GM18498 (cell line): Measurements from ENCODE around the gene MNX1.

Source experiments
- ATAC-seq: cut with Tn5 transposase; IDR thresholded peaks from one replicate; pipeline ENCODE4 v1.9.1; 2021; ENCODE audit warnings: mild to moderate bottlenecking, moderate library complexity; ENCODE audit not compliant: unreplicated experiment

The MNX1 gene

DNA sequence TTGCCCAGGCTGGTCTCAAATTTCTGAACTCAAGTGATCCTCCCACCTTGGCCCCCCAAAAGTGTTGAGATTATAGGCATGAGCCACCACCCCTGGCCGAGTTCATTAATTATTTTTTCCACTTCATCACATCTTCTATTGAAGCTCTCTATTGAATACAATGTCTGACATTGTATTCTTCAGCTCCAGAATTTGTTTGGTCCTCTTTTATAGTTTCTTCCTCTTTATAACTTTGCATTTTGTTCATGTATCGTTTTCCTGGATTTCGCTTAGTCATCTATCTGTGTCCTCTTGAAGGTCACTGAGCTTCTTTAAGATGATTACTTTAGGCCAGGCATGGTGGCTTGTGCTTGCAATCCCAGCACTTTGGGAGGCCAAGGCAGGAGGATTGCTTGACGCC is 30.8 kb downstream of the MNX1 start:
- ATAC-seq, result no peak

DNA sequence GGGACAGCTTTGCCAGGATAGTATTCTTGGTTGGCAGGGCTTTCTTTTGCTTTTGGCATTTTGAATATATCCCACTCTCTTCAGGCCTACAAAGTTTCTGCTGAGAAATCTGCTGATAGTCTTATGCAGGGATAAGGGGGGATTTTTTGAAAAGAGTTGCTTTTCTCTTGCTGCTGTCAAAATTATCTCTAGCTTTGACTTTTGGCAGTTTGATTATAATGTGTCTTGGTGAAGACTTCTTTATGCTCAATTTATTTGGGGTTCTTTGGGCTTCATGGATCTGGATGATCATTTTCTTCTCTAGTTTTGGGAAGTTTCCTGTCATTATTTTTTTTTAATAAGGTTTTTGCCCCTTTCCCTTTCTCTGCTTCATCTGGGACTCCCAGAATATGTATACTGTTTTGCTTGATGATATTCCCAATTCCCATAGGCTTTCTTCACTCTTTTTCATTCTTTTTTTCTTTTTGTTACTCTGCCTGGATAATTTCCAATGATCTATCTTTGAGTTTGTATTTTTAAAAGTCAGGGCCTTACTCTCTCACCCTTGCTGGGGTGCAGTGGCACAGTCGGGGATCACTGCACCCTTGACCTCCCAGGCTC is 31.4 kb downstream of the MNX1 start:
- no peak for ATAC-seq

- no peak for ATAC-seq
Observed at GRCh38 chr7:156975620-156976019, 34.8 kb downstream of the MNX1 start.

- no peak for ATAC-seq
Observed at GRCh38 chr7:156969972-156970420, 40.5 kb downstream of the MNX1 start.

GRCh38 chr7:156968183-156968582 is 42.3 kb downstream of the MNX1 start:
- ATAC-seq, result no peak

DNA sequence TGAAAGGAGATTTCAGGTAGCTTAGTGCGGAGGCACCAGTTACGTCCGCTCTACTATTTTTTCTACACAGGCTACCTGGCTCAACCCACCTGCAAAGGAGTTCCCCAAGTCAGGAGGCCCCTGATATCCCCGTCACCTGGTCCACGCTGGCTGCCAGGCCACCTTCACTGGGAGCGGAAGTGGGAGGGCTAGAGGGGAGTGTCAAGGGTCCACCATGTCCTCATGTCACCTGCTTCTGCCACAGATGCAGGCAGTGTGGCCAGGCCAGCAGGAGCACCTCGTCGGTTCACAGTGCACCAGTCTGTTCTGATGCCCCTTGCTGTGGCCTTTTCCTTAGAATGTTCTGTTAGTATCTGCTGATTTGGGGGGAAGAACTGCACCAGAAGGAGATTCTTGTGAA is 44.1 kb downstream of the MNX1 start:
- no peak for ATAC-seq

DNA sequence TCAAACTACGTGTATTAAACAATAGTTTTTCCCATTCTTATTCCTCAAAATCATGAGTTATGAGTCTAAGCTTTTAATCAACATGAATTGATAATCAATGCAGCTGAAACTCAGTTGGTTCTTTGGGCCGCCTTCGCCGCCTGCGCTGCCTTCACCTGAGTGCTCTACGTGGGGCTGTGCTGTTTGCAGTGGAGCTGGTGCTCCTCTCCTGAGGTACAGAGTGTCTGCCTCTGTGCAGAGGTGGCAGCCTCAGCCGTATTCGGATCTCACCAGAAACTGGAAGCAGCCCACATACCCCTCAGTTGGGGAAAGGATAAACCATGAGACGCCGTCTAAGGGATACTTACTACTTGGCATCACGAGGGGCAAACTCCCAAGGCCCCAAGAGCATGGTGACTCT is 45.5 kb downstream of the MNX1 start:
- no peak for ATAC-seq

- ATAC-seq, result no peak
Observed at GRCh38 chr7:156963472-156963871, 47.0 kb downstream of the MNX1 start.

- no peak for ATAC-seq
Observed at GRCh38 chr7:156962897-156963296, 47.6 kb downstream of the MNX1 start.

DNA sequence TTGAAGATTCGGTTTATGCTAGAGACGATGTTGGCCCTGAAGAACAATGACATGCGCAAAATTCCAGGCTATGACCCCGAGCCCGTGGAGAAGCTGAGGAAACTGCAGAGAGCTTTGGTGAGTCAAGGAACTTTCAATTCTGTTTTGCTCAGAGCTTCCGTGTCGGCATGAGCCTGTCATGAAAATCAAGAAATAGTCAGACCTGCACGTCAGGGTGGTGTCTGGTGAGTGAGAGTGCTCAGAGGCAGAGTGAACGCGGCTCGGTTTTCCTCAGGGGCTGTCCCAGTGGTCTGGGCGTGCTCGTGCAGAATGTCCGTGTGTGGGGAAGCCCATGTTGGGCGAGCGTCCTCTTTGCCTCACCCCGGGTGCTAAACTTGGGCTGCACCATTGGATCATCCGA is 48.3 kb downstream of the MNX1 start:
- no peak for ATAC-seq

- no peak for ATAC-seq
Observed at GRCh38 chr7:156956727-156957126, 53.7 kb downstream of the MNX1 start.

- no peak for ATAC-seq
Observed at GRCh38 chr7:156954941-156955340, 55.5 kb downstream of the MNX1 start.
